Neural progenitor cell (in vitro differentiated cells): ENCODE results near the gene RELN.

ENCODE experiments used
- EZH2 ChIP-seq: fragments of 200-600 bp; sonication (generic); IDR thresholded peaks from 2 replicates; pipeline ENCODE4 v1.6.1; 2017; ENCODE audit warnings: antibody characterized with exemption, mild to moderate bottlenecking, moderate library complexity
- TF ChIP-seq, protein P1 (sequence below): fragments of 200-600 bp; sonication (generic); IDR thresholded peaks from 2 replicates; pipeline ENCODE4 v1.5.1; 2017; ENCODE audit warnings: antibody characterized with exemption, mild to moderate bottlenecking

GRCh38 chr7:103573479-103574058, 415.9 kb downstream of the RELN start:
- TF ChIP-seq, protein P1, sequence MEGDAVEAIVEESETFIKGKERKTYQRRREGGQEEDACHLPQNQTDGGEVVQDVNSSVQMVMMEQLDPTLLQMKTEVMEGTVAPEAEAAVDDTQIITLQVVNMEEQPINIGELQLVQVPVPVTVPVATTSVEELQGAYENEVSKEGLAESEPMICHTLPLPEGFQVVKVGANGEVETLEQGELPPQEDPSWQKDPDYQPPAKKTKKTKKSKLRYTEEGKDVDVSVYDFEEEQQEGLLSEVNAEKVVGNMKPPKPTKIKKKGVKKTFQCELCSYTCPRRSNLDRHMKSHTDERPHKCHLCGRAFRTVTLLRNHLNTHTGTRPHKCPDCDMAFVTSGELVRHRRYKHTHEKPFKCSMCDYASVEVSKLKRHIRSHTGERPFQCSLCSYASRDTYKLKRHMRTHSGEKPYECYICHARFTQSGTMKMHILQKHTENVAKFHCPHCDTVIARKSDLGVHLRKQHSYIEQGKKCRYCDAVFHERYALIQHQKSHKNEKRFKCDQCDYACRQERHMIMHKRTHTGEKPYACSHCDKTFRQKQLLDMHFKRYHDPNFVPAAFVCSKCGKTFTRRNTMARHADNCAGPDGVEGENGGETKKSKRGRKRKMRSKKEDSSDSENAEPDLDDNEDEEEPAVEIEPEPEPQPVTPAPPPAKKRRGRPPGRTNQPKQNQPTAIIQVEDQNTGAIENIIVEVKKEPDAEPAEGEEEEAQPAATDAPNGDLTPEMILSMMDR = peak; percentile 78
- no peak for TF ChIP-seq EZH2
